HepG2 (cell line): ENCODE data around the gene KDM3B. TPM values are rescaled to one million over a fixed set of nuclear protein-coding genes. Genes with fewer than 3 reads are reported as not detected.

ENCODE experiments used
- ATAC-seq: fragments of 200-7000 bp; cut with Tn5 transposase; 3 replicates; pipeline ENCODE4 v1.9.1; 2020; ENCODE audit warnings: mild to moderate bottlenecking, moderate library complexity
- BruUV-seq: library from RNA; stranded (reverse); fragments of 400-500 nt; replicated peaks from 2 replicates; lab custom pipeline; 2021; lab: Mats Ljungman, UMichigan
- CTCF ChIA-PET: fragments of 300-600 bp; formaldehyde crosslinking; extraction: SDS; loops from one replicate; lab custom pipeline; 2021; ENCODE audit warnings: low total read pairs, inconsistent platforms, low intra/inter-chr PET ratio; lab: Yijun Ruan, JAX
- POLR2A ChIA-PET: fragments of 350-600 bp; sonication (Branson Sonifier 250); formaldehyde crosslinking; loops from one replicate; lab custom pipeline; 2020; ENCODE audit warnings: antibody characterized with exemption, inconsistent platforms; lab: Yijun Ruan, JAX
- DNase-seq: peaks from one replicate; pipeline ENCODE4 v3.0.0-alpha.2; 2015; ENCODE audit warnings: low spot score
- FAIRE-seq: peaks from 3 replicates; lab custom pipeline; 2011; peaks lifted over from hg19 to GRCh38; lab: Jason Lieb, UNC
- H2AFZ ChIP-seq: one replicate; pipeline ENCODE4 v1.6.1; 2011; ENCODE audit warnings: low read length, inconsistent platforms
- H3K27ac ChIP-seq: fragments of 300-600 bp; 3 replicates; pipeline ENCODE4 v1.8.0; 2011; ENCODE audit warnings: mixed run types, mild to moderate bottlenecking, mixed read lengths, low read length, inconsistent platforms; ENCODE audit not compliant: insufficient read depth; ENCODE audit errors: extremely low read length
- H3K27me3 ChIP-seq, 2 experiments: fragments of 200-600 bp in 1 of 2; 2 replicates in 1 of 2; 3 replicates in 1 of 2; pipeline versions ENCODE4 v1.6.0 to v1.8.0; 2011; ENCODE audit warnings: low read length in 2 of 2, mild to moderate bottlenecking in 2 of 2, moderate library complexity in 2 of 2, inconsistent platforms in 1 of 2; ENCODE audit not compliant: insufficient read depth in 2 of 2, control insufficient read depth in 1 of 2
- H3K36me3 ChIP-seq, 2 experiments: fragments of 200-600 bp in 1 of 2; replicated peaks in 1 of 2; 2 replicates in 1 of 2; 3 replicates in 1 of 2; pipeline versions ENCODE4 v1.5.1 to v1.8.0; 2011; ENCODE audit warnings: low read length in 2 of 2, inconsistent platforms in 1 of 2; ENCODE audit not compliant: insufficient read depth in 2 of 2, control insufficient read depth in 1 of 2
- H3K4me1 ChIP-seq: 2 replicates; pipeline ENCODE4 v1.5.1; 2012; ENCODE audit warnings: low read length, inconsistent platforms; ENCODE audit not compliant: insufficient read depth
- H3K4me2 ChIP-seq: 2 replicates; pipeline ENCODE4 v1.6.0; 2011; ENCODE audit warnings: low read depth, low read length, inconsistent platforms
- H3K4me3 ChIP-seq, 3 experiments: fragments of 200-600 bp in 1 of 3; sonication (generic), shearing (Covaris generic) in 1 of 3; replicated peaks in 1 of 3; 2 replicates each; pipeline ENCODE4 v1.5.1; 2011 to 2016; ENCODE audit warnings: low read length in 3 of 3, inconsistent platforms in 2 of 3, low read depth in 2 of 3, mild to moderate bottlenecking in 2 of 3, control low read depth in 1 of 3, mixed read lengths in 1 of 3; ENCODE audit not compliant: insufficient read depth in 1 of 3
- H3K79me2 ChIP-seq: one replicate; pipeline ENCODE4 v1.6.1; 2011; ENCODE audit warnings: low read length, inconsistent platforms; ENCODE audit not compliant: insufficient read depth
- H3K9ac ChIP-seq: 2 replicates; pipeline ENCODE4 v1.6.0; 2011; ENCODE audit warnings: mild to moderate bottlenecking, low read depth, low read length, inconsistent platforms; ENCODE audit not compliant: insufficient read depth
- H3K9me3 ChIP-seq: 2 replicates; pipeline ENCODE4 v1.5.1; 2012; ENCODE audit warnings: mild to moderate bottlenecking, low read length
- H4K20me1 ChIP-seq: 2 replicates; pipeline ENCODE4 v1.6.0; 2011; ENCODE audit warnings: inconsistent platforms, mild to moderate bottlenecking, low read length, moderate library complexity; ENCODE audit not compliant: insufficient read depth
- CREM ChIP-seq, 2 experiments: sonication (generic) in 1 of 2; formaldehyde crosslinking in 1 of 2; IDR thresholded peaks; 2 replicates each; pipeline versions ENCODE4 v1.4.0 to v1.6.1; 2016 to 2020; ENCODE audit warnings: antibody characterized with exemption in 1 of 2, mild to moderate bottlenecking in 1 of 2, missing genetic modification reagents in 1 of 2
- ELF3 ChIP-seq: IDR thresholded peaks from 2 replicates; pipeline ENCODE4 v1.6.1; 2016; ENCODE audit warnings: missing genetic modification reagents, missing compliant biosample characterization
- KMT2A ChIP-seq: sonication (generic); formaldehyde crosslinking; IDR thresholded peaks from 2 replicates; pipeline ENCODE4 v1.4.0; 2020; ENCODE audit warnings: missing genetic modification reagents
- NBN ChIP-seq: fragments of 450-650 bp; conservative IDR thresholded peaks from 2 replicates; pipeline ENCODE4 v1.6.1; 2017
- RBAK ChIP-seq: sonication (generic); formaldehyde crosslinking; IDR thresholded peaks from 2 replicates; pipeline ENCODE4 v1.5.1; 2020; ENCODE audit warnings: mild to moderate bottlenecking, missing genetic modification reagents
- REPIN1 ChIP-seq: sonication (generic); formaldehyde crosslinking; IDR thresholded peaks from 2 replicates; pipeline ENCODE4 v1.8.0; 2022; ENCODE audit warnings: missing genetic modification reagents, low read depth, mild to moderate bottlenecking, borderline replicate concordance
- RORA ChIP-seq: sonication (generic); formaldehyde crosslinking; IDR thresholded peaks from 2 replicates; pipeline ENCODE4 v1.5.0; 2020; ENCODE audit warnings: mild to moderate bottlenecking, missing genetic modification reagents, moderate library complexity
- SIN3A ChIP-seq: IDR thresholded peaks from 2 replicates; pipeline ENCODE4 v1.6.1; 2011; ENCODE audit warnings: low read depth, mild to moderate bottlenecking, control low read depth, low read length, borderline replicate concordance
- TEAD2 ChIP-seq: sonication (generic); formaldehyde crosslinking; IDR thresholded peaks from 2 replicates; pipeline ENCODE4 v1.9.0; 2021; ENCODE audit warnings: missing genetic modification reagents
- ZBTB38 ChIP-seq: sonication (generic); formaldehyde crosslinking; IDR thresholded peaks from 2 replicates; pipeline ENCODE4 v1.5.1; 2020; ENCODE audit warnings: mild to moderate bottlenecking, missing genetic modification reagents
- WGBS: methylation state at CpG from one replicate; pipeline ENCODE4 v1.1.6; 2017; ENCODE audit warnings: low lambda C conversion rate; 5-methylcytosine and 5-hydroxymethylcytosine counted together
- in situ Hi-C: cut with HindIII; loops from 2 replicates; pipeline ENCODE4 v1.10.0; 2017; ENCODE audit warnings: low pct_unique_long_range_greater_than_20kb; ENCODE audit not compliant: extremely low pct_ligation_motif_present
- intact Hi-C: fragments of 100-400 bp; cut with micrococcal nuclease; formaldehyde crosslinking; loops from one replicate; pipeline ENCODE4 v1.10.0; 2022; ENCODE audit not compliant: unreplicated experiment
- polyA plus RNA-seq, 8 experiments: library from polyadenylated mRNA; depleted of rRNA in 3 of 8; stranded (reverse) in 7 of 8; unstranded in 1 of 8; fragments of >200 nt; fragmentation: Illumina TruSeq in 4 of 8; extraction: Trizol in 4 of 8; gene quantifications; 2 replicates each; pipeline versions ENCODE4 v1.2.1 to v1.2.3, GENCODE V29; 2011 to 2016; ENCODE audit warnings: low read depth in 4 of 8, missing spikeins in 1 of 8, mixed read lengths in 1 of 8; ENCODE audit not compliant: insufficient read depth in 1 of 8
- total RNA-seq, 5 experiments: library from RNA; depleted of rRNA; stranded (reverse); fragments of >200 nt; fragmentation: Illumina TruSeq; extraction: Trizol; gene quantifications; 2 replicates each; pipeline ENCODE4 v1.2.3, GENCODE V29; 2016; ENCODE audit warnings: low read depth in 1 of 5
- TF ChIP-seq, protein P1 (sequence below): IDR thresholded peaks from 2 replicates; pipeline ENCODE4 v1.4.0; 2020; ENCODE audit warnings: mild to moderate bottlenecking, missing genetic modification reagents
- TF ChIP-seq, protein P2 (sequence below): sonication (generic); formaldehyde crosslinking; IDR thresholded peaks from 2 replicates; pipeline ENCODE4 v1.4.0; 2020; ENCODE audit warnings: mild to moderate bottlenecking, missing genetic modification reagents

KDM3B gene
- total and polyA plus RNA-seq, 2 of the 13 experiments (the other 11 are each of a cell fraction or from before 2014, with no cell fraction given), result 19.7 to 34.3 TPM

DNA sequence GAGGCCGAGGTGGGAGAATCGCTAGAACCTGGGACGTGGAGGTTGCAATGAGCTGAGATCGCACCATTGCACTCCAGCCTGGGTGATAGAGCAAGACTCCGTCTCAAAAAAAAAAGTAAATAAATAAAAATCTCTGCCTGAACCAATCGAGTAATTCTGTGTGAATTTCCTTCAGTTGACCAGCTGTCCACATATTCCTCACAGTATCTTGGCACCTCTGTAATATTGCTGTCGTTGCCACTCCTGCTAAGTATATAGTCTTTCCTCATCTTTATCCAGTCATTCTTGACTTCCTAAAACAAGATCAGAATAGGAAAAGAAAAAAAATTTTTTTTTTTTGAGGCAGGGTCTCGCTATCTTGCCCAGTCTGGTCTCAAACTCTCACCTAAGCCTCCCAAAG, 29.9 kb downstream of the KDM3B start (continued):
- TF ChIP-seq, protein P1, sequence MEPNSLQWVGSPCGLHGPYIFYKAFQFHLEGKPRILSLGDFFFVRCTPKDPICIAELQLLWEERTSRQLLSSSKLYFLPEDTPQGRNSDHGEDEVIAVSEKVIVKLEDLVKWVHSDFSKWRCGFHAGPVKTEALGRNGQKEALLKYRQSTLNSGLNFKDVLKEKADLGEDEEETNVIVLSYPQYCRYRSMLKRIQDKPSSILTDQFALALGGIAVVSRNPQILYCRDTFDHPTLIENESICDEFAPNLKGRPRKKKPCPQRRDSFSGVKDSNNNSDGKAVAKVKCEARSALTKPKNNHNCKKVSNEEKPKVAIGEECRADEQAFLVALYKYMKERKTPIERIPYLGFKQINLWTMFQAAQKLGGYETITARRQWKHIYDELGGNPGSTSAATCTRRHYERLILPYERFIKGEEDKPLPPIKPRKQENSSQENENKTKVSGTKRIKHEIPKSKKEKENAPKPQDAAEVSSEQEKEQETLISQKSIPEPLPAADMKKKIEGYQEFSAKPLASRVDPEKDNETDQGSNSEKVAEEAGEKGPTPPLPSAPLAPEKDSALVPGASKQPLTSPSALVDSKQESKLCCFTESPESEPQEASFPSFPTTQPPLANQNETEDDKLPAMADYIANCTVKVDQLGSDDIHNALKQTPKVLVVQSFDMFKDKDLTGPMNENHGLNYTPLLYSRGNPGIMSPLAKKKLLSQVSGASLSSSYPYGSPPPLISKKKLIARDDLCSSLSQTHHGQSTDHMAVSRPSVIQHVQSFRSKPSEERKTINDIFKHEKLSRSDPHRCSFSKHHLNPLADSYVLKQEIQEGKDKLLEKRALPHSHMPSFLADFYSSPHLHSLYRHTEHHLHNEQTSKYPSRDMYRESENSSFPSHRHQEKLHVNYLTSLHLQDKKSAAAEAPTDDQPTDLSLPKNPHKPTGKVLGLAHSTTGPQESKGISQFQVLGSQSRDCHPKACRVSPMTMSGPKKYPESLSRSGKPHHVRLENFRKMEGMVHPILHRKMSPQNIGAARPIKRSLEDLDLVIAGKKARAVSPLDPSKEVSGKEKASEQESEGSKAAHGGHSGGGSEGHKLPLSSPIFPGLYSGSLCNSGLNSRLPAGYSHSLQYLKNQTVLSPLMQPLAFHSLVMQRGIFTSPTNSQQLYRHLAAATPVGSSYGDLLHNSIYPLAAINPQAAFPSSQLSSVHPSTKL (CRISPR knock-in tag), result no peak
- TF ChIP-seq RBAK (CRISPR knock-in tag) (no peak), CREM (IDR thresholded peaks at IDR 0.05) (no peak), CREM (CRISPR knock-in tag; IDR thresholded peaks at IDR 0.05) (no peak), NBN (no peak), REPIN1 (CRISPR knock-in tag) (no peak)

DNA sequence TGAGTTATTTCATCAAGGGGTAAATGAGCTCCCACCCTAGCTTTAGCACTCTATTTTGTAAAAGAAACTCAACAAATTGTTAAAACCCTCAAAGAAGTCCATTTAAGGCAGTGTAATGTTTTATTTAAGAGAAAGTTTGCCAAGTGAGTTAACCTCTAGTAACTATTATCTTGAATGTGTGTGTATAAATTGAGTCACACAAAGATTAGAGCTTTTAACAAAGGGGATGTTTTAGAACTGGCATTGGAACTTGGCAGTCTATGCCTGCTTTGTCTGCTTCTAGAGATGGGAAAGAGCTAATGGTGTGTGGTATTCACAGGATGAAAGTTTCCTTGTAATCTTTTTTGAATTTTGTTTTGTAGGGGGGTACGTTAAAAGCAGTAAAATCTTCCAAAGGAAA, 33.2 kb downstream of the KDM3B start:
- no peak overlapping the region for H3K27ac ChIP-seq
- H3K4me2 ChIP-seq, result no peak overlapping the region
- H3K79me2 ChIP-seq, result no peaks in the 10 kb centered on the region
- no peaks in the 10 kb centered on the region for H3K27me3 ChIP-seq
- no peaks in the 10 kb centered on the region for H3K4me1 ChIP-seq
- ChIA-PET POLR2A (no interaction called here), CTCF (no interaction called here)
- intact Hi-C loops (no loop called here), in situ Hi-C loops (no loop called here)
- no peak overlapping the region for H3K9ac ChIP-seq
- H3K4me3 ChIP-seq, result no peak overlapping the region
- WGBS, result 100% methylated on average over 1 of the region's 1 CpG
- H3K9me3 ChIP-seq, result no peaks in the 10 kb centered on the region
- H4K20me1 ChIP-seq, result no peaks in the 10 kb centered on the region
- ATAC-seq (no peak), FAIRE-seq (no peak), DNase-seq (no peak)
- no peak overlapping the region for H2AFZ ChIP-seq
- H3K36me3 ChIP-seq, result peaks cover 13 to 45% of the 10 kb centered on the region in 2 experiments
- BruUV-seq, result no TSS peak
- TF ChIP-seq RORA (CRISPR knock-in tag) (no peak), KMT2A (CRISPR knock-in tag) (no peak), SIN3A (no peak), TEAD2 (CRISPR knock-in tag) (no peak), ZBTB38 (CRISPR knock-in tag) (no peak), ELF3 (CRISPR knock-in tag) (no peak)
- TF ChIP-seq, protein P2, sequence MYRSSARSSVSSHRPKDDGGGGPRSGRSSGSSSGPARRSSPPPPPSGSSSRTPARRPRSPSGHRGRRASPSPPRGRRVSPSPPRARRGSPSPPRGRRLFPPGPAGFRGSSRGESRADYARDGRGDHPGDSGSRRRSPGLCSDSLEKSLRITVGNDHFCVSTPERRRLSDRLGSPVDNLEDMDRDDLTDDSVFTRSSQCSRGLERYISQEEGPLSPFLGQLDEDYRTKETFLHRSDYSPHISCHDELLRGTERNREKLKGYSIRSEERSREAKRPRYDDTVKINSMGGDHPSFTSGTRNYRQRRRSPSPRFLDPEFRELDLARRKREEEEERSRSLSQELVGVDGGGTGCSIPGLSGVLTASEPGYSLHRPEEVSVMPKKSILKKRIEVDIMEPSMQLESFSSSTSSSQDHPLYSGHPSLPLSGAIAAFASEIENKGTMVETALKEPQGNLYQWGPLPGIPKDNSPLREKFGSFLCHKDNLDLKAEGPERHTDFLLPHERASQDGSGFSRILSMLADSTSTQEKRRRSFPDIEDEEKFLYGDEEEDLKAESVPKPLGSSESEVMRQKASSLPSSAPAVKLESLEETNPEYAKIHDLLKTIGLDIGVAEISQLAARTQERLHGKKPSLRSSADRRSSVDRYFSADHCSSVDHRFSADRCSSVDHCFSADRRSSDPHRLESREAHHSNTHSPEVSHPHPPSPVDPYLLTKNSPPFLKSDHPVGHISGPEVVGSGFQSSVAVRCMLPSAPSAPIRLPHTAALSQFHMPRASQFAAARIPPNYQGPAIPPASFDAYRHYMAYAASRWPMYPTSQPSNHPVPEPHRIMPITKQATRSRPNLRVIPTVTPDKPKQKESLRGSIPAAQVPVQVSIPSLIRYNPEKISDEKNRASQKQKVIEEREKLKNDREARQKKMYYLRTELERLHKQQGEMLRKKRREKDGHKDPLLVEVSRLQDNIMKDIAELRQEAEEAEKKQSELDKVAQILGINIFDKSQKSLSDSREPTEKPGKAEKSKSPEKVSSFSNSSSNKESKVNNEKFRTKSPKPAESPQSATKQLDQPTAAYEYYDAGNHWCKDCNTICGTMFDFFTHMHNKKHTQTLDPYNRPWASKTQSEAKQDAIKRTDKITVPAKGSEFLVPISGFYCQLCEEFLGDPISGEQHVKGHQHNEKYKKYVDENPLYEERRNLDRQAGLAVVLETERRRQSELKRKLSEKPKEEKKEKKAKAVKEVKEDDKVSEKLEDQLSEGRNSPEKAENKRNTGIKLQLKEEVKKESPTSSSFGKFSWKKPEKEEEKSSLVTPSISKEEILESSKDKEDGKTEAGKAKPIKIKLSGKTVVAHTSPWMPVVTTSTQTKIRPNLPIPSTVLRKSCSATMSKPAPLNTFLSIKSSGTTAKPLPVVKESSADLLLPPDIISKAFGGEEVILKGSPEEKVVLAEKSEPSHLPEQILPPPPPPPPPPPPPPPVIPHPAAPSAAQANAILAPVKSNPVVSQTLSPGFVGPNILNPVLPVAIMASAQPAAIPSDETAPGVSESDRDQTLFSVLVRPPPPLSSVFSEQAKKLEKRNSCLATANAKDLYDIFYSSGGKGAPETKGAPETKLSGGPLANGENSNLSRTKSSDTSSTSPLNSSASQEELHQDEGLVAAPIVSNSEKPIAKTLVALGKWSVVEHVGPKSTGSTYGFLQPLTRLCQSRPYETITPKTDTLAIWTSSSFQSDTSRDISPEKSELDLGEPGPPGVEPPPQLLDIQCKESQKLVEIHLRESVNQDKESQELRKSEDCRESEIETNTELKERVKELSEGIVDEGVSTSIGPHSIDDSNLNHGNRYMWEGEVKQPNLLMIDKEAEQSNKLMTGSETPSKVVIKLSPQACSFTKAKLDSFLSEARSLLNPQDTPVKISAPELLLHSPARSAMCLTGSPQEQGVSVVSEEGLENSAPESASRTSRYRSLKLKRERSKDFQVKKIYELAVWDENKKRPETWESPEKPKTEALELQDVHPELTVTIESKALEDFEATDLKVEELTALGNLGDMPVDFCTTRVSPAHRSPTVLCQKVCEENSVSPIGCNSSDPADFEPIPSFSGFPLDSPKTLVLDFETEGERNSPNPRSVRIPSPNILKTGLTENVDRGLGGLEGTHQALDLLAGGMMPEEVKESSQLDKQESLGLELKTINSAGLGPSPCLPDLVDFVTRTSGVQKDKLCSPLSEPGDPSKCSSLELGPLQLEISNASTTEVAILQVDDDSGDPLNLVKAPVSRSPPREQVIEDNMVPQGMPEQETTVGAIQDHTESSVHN, result no peak
